Chondrocyte (in vitro differentiated cells): ENCODE measurements around the gene ZNF541. TPM values are rescaled to one million over a fixed set of nuclear protein-coding genes. Genes with fewer than 3 reads are reported as not detected.

Experiments
- DNase-seq: peaks from one replicate; pipeline ENCODE4 v3.0.0; 2021; ENCODE audit warnings: mixed read lengths, low spot score
- H3K27ac Mint-ChIP-seq: one replicate; pipeline ENCODE4 v1.8.0; 2021; ENCODE audit warnings: mild to moderate bottlenecking, moderate library complexity, mixed read lengths; ENCODE audit not compliant: unreplicated experiment
- H3K27me3 Mint-ChIP-seq: 2 replicates; pipeline ENCODE4 v1.8.0; 2021; ENCODE audit warnings: low read depth, mixed read lengths
- H3K36me3 Mint-ChIP-seq: 2 replicates; pipeline ENCODE4 v1.8.0; 2021; ENCODE audit warnings: low read depth, mixed read lengths
- H3K4me1 Mint-ChIP-seq: 2 replicates; pipeline ENCODE4 v1.8.0; 2021; ENCODE audit warnings: low read depth, mild to moderate bottlenecking, mixed read lengths
- H3K4me3 Mint-ChIP-seq: one replicate; pipeline ENCODE4 v1.8.0; 2021; ENCODE audit warnings: mild to moderate bottlenecking, moderate library complexity, mixed read lengths; ENCODE audit not compliant: unreplicated experiment
- H3K9me3 Mint-ChIP-seq: 2 replicates; pipeline ENCODE4 v1.8.0; 2021; ENCODE audit warnings: low read depth, mixed read lengths
- CTCF ChIP-seq: fragments of 200-600 bp; sonication (generic); IDR thresholded peaks from 2 replicates; pipeline ENCODE4 v1.5.0; 2021; ENCODE audit warnings: antibody characterized with exemption, mild to moderate bottlenecking, moderate library complexity
- total RNA-seq: library from RNA; stranded (reverse); gene quantifications from 3 replicates; pipeline ENCODE4 v1.2.1, GENCODE V29; 2021

ZNF541 gene
- total RNA-seq, 1 donor from 2014 or later, result not detected

GRCh38 chr19:47608969-47609905 is 36.3 kb upstream of the ZNF541 start, which contains the start of gene BICRA:
BICRA (plus strand) TSS chr19:47609134; CDS start chr19:47673575, 64,441 bp downstream.
- no peak for DNase-seq
- H3K4me1 Mint-ChIP-seq, result peaks cover 37% of the 10 kb centered on the region
- H3K36me3 Mint-ChIP-seq, result no peaks in the 10 kb centered on the region
- H3K4me3 Mint-ChIP-seq, result peak within 1 kb of the TSS; percentile 90
- peak within 1 kb of the TSS; percentile 93 for H3K27ac Mint-ChIP-seq
- H3K27me3 Mint-ChIP-seq, result no peaks in the 10 kb centered on the region
- no peak for TF ChIP-seq CTCF
- H3K9me3 Mint-ChIP-seq, result no peaks in the 10 kb centered on the region

GRCh38 chr19:47608074-47608918 is 35.3 kb upstream of the ZNF541 start:
- H3K36me3 Mint-ChIP-seq, result no peaks in the 10 kb centered on the region
- peaks cover 28% of the 10 kb centered on the region for H3K4me1 Mint-ChIP-seq
- H3K27me3 Mint-ChIP-seq, result no peaks in the 10 kb centered on the region
- no peak for DNase-seq
- H3K4me3 Mint-ChIP-seq, result peak overlapping the region; percentile 73
- peak; percentile 68 for TF ChIP-seq CTCF
- H3K27ac Mint-ChIP-seq, result peak overlapping the region; percentile 37
- no peaks in the 10 kb centered on the region for H3K9me3 Mint-ChIP-seq

GRCh38 chr19:47607564-47608073 is 34.7 kb upstream of the ZNF541 start:
- Mint-ChIP-seq H3K9me3 (no peaks in the 10 kb centered on the region), H3K4me1 (peaks cover 21% of the 10 kb centered on the region), H3K27me3 (no peaks in the 10 kb centered on the region), H3K36me3 (no peaks in the 10 kb centered on the region), H3K4me3 (peak overlapping the region; percentile 73), H3K27ac (peak overlapping the region; percentile 37)
- no peak for TF ChIP-seq CTCF
- DNase-seq, result no peak

GRCh38 chr19:47603706-47604565 is 31.0 kb upstream of the ZNF541 start:
- H3K9me3 Mint-ChIP-seq, result no peaks in the 10 kb centered on the region
- no peak overlapping the region for H3K27ac Mint-ChIP-seq
- H3K27me3 Mint-ChIP-seq, result no peaks in the 10 kb centered on the region

More at GRCh38 chr19:47603706-47604565, 31.0 kb upstream of the ZNF541 start:
- DNase-seq, result no peak
- Mint-ChIP-seq H3K36me3 (no peaks in the 10 kb centered on the region), H3K4me3 (no peak overlapping the region), H3K4me1 (peaks cover 17% of the 10 kb centered on the region)
- no peak for TF ChIP-seq CTCF
